ENCODE measurements around the gene DVL1. TPM values are rescaled to one million over a fixed set of nuclear protein-coding genes. Genes with fewer than 3 reads are reported as not detected.

The DVL1 gene
- total and polyA plus RNA-seq, 9 of the 15 experiments (the other 6 are each of a cell fraction or from before 2014, with no cell fraction given), result 0.62 to 135 (median 24.3) TPM

DNA sequence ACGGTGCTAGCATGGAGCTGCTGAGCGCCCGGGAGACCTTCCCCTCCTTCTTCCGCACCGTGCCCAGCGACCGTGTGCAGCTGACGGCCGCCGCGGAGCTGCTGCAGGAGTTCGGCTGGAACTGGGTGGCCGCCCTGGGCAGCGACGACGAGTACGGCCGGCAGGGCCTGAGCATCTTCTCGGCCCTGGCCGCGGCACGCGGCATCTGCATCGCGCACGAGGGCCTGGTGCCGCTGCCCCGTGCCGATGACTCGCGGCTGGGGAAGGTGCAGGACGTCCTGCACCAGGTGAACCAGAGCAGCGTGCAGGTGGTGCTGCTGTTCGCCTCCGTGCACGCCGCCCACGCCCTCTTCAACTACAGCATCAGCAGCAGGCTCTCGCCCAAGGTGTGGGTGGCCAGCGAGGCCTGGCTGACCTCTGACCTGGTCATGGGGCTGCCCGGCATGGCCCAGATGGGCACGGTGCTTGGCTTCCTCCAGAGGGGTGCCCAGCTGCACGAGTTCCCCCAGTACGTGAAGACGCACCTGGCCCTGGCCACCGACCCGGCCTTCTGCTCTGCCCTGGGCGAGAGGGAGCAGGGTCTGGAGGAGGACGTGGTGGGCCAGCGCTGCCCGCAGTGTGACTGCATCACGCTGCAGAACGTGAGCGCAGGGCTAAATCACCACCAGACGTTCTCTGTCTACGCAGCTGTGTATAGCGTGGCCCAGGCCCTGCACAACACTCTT is 17.0 kb downstream of the DVL1 start (continued):
- TF ChIP-seq, protein P1, sequence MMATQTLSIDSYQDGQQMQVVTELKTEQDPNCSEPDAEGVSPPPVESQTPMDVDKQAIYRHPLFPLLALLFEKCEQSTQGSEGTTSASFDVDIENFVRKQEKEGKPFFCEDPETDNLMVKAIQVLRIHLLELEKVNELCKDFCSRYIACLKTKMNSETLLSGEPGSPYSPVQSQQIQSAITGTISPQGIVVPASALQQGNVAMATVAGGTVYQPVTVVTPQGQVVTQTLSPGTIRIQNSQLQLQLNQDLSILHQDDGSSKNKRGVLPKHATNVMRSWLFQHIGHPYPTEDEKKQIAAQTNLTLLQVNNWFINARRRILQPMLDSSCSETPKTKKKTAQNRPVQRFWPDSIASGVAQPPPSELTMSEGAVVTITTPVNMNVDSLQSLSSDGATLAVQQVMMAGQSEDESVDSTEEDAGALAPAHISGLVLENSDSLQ (IDR thresholded peaks at IDR 0.05), result no peak
- TF ChIP-seq STAG1 (CRISPR knock-in tag; IDR thresholded peaks at IDR 0.05; ENCODE audit: borderline replicate concordance) (no peak), ZNF165 (CRISPR knock-in tag; IDR thresholded peaks at IDR 0.05; ENCODE audit: borderline replicate concordance) (no peak), ZC3H8 (IDR thresholded peaks at IDR 0.05) (no peak), NR2F6 (CRISPR knock-in tag; IDR thresholded peaks at IDR 0.05) (no peak), ASH1L (IDR thresholded peaks at IDR 0.05; ENCODE audit: borderline replicate concordance, low read depth, partially characterized antibody) (no peak), MEF2D (tag; conservative IDR thresholded peaks at IDR 0.05; ENCODE audit: low read depth) (no peak), PHTF2 (CRISPR knock-in tag; IDR thresholded peaks at IDR 0.05) (no peak), SMARCB1 (IDR thresholded peaks at IDR 0.05; ENCODE audit: insufficient read length, low read depth) (no peak), KDM4B (IDR thresholded peaks at IDR 0.05; ENCODE audit: borderline replicate concordance in 2 of 2, low read depth in 1 of 2) (no peak), FOXA1 (IDR thresholded peaks at IDR 0.05; ENCODE audit: borderline replicate concordance) (no peak), FOXK1 (CRISPR knock-in tag; IDR thresholded peaks at IDR 0.05; ENCODE audit: borderline replicate concordance) (no peak), ZBTB8A (IDR thresholded peaks at IDR 0.05; ENCODE audit: partially characterized antibody) (no peak), ZKSCAN1 (IDR thresholded peaks at IDR 0.05; ENCODE audit: low read depth, low read length) (no peak), COPS2 (conservative IDR thresholded peaks at IDR 0.05) (no peak), SIN3A (IDR thresholded peaks at IDR 0.05; ENCODE audit: borderline replicate concordance in 2 of 2, control insufficient read depth in 1 of 2, low read depth in 2 of 2, low read length in 2 of 2) (no peak)
- TF ChIP-seq, protein P2, sequence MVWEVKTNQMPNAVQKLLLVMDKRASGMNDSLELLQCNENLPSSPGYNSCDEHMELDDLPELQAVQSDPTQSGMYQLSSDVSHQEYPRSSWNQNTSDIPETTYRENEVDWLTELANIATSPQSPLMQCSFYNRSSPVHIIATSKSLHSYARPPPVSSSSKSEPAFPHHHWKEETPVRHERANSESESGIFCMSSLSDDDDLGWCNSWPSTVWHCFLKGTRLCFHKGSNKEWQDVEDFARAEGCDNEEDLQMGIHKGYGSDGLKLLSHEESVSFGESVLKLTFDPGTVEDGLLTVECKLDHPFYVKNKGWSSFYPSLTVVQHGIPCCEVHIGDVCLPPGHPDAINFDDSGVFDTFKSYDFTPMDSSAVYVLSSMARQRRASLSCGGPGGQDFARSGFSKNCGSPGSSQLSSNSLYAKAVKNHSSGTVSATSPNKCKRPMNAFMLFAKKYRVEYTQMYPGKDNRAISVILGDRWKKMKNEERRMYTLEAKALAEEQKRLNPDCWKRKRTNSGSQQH (CRISPR knock-in tag; IDR thresholded peaks at IDR 0.05), result no peak
- TF ChIP-seq, protein P3, sequence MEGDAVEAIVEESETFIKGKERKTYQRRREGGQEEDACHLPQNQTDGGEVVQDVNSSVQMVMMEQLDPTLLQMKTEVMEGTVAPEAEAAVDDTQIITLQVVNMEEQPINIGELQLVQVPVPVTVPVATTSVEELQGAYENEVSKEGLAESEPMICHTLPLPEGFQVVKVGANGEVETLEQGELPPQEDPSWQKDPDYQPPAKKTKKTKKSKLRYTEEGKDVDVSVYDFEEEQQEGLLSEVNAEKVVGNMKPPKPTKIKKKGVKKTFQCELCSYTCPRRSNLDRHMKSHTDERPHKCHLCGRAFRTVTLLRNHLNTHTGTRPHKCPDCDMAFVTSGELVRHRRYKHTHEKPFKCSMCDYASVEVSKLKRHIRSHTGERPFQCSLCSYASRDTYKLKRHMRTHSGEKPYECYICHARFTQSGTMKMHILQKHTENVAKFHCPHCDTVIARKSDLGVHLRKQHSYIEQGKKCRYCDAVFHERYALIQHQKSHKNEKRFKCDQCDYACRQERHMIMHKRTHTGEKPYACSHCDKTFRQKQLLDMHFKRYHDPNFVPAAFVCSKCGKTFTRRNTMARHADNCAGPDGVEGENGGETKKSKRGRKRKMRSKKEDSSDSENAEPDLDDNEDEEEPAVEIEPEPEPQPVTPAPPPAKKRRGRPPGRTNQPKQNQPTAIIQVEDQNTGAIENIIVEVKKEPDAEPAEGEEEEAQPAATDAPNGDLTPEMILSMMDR (IDR thresholded peaks at IDR 0.05 in 2 of 3, conservative IDR thresholded peaks at IDR 0.05 in 1 of 3; ENCODE audit: insufficient read depth in 2 of 3, low read depth in 1 of 3, low read length in 3 of 3), result no peak
- TF ChIP-seq, protein P4, sequence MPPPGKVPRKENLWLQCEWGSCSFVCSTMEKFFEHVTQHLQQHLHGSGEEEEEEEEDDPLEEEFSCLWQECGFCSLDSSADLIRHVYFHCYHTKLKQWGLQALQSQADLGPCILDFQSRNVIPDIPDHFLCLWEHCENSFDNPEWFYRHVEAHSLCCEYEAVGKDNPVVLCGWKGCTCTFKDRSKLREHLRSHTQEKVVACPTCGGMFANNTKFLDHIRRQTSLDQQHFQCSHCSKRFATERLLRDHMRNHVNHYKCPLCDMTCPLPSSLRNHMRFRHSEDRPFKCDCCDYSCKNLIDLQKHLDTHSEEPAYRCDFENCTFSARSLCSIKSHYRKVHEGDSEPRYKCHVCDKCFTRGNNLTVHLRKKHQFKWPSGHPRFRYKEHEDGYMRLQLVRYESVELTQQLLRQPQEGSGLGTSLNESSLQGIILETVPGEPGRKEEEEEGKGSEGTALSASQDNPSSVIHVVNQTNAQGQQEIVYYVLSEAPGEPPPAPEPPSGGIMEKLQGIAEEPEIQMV (tag; conservative IDR thresholded peaks at IDR 0.05; ENCODE audit: low read depth), result no peak
- TF ChIP-seq, protein P5, sequence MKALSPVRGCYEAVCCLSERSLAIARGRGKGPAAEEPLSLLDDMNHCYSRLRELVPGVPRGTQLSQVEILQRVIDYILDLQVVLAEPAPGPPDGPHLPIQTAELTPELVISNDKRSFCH (CRISPR knock-in tag; IDR thresholded peaks at IDR 0.05), result no peak
- TF ChIP-seq, protein P5 (tag; IDR thresholded peaks at IDR 0.05), result no peak
